ENCODE measurements around the gene CITED4. TPM values are rescaled to one million over a fixed set of nuclear protein-coding genes. Genes with fewer than 3 reads are reported as not detected.
A peak's percentile ranks its signal among the peaks of the same experiment; 100 is the strongest.
"Not testable (repeated sequence)": the region's sequence is repeated elsewhere in the genome, so short reads cannot be mapped to it uniquely, and the experiment has no call there.

CITED4 gene
- total RNA-seq, 1 donor from 2014 or later = 14.2 TPM

DNA sequence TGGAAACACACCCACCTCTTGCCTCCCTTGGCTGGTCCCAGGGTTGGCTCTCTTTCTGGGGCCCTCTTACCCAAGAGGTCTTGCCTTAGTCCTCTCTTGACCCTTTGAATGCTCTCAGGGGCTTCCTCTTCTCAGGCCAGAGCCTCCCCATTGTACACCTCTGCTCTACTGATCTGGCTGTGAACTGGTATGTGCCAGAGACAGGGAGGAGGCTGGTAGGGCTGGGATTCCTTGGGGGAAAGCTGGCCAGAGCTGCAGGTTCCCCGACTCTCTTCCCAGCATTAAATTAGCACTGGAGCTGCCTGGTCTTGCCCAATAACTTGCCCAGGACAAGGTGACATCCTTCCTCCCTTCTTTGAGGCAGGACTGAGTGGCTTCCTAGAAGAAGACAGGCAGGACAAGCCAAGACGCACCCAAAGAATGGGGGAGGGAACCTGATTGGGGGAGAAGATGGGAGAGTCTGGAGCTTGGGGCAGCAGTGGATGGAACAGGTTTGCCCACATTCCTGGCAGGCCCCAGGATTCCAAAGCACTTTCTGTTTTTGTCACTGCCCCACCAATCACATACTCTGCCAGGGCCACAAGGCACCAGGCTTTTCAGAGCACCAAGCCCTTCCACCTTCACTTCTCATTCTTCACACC, 37.2 kb upstream of the CITED4 start:
- peaks cover 37% of the 10 kb centered on the region for H3K4me1 Mint-ChIP-seq
- no peak overlapping the region for H3K4me3 Mint-ChIP-seq
- TF ChIP-seq, protein P1, sequence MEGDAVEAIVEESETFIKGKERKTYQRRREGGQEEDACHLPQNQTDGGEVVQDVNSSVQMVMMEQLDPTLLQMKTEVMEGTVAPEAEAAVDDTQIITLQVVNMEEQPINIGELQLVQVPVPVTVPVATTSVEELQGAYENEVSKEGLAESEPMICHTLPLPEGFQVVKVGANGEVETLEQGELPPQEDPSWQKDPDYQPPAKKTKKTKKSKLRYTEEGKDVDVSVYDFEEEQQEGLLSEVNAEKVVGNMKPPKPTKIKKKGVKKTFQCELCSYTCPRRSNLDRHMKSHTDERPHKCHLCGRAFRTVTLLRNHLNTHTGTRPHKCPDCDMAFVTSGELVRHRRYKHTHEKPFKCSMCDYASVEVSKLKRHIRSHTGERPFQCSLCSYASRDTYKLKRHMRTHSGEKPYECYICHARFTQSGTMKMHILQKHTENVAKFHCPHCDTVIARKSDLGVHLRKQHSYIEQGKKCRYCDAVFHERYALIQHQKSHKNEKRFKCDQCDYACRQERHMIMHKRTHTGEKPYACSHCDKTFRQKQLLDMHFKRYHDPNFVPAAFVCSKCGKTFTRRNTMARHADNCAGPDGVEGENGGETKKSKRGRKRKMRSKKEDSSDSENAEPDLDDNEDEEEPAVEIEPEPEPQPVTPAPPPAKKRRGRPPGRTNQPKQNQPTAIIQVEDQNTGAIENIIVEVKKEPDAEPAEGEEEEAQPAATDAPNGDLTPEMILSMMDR (IDR thresholded peaks at IDR 0.05; ENCODE audit: unreplicated experiment) = no peak
- peak overlapping the region; percentile 88 for H3K27ac Mint-ChIP-seq
- peaks cover 11% of the 10 kb centered on the region for H3K9me3 Mint-ChIP-seq
- no peak for DNase-seq (ENCODE audit: low spot score in 2 of 2, unreplicated experiment in 2 of 2)
- H3K36me3 Mint-ChIP-seq = peaks cover 8% of the 10 kb centered on the region
- no peaks in the 10 kb centered on the region for H3K27me3 Mint-ChIP-seq (ENCODE audit: low read depth)

- no peak for DNase-seq (ENCODE audit: low spot score in 2 of 2, unreplicated experiment in 2 of 2)
- peak overlapping the region; percentile 81 for H3K27ac Mint-ChIP-seq
Observed at GRCh38 chr1:40898431-40898901, 36.3 kb upstream of the CITED4 start.

DNA sequence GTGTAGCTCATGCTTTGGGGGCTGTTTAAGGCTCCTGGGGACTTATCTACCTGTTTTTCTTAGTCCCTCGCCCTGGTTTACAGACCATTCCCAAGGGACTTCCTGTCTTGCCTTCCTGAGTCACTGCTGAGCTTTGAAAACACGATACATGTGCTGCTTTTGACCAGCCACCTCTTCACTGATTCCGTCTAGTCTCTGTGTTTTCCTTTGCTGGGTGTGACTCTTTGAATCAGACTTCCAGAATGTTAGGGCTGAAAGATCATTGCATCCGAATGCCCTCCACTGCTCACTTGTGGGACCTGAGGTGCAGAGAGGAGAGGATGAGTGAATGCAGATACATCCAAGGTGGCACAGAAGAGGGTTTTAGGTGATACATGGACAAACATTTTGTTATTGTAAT, 35.4 kb upstream of the CITED4 start:
- TF ChIP-seq, protein P1 (IDR thresholded peaks at IDR 0.05; ENCODE audit: unreplicated experiment) = no peak
- peaks cover 32% of the 10 kb centered on the region for H3K4me1 Mint-ChIP-seq
- no peak overlapping the region for H3K4me3 Mint-ChIP-seq
- peaks cover 8% of the 10 kb centered on the region for H3K36me3 Mint-ChIP-seq
- H3K27me3 Mint-ChIP-seq (ENCODE audit: low read depth) = no peaks in the 10 kb centered on the region
- H3K9me3 Mint-ChIP-seq = peaks cover 23% of the 10 kb centered on the region
- H3K27ac Mint-ChIP-seq = peak overlapping the region; percentile 74
- DNase-seq (ENCODE audit: low spot score in 2 of 2, unreplicated experiment in 2 of 2) = no peak

More at GRCh38 chr1:40898431-40898901, 36.3 kb upstream of the CITED4 start:
- no peaks in the 10 kb centered on the region for H3K27me3 Mint-ChIP-seq (ENCODE audit: low read depth)
- H3K9me3 Mint-ChIP-seq = peaks cover 20% of the 10 kb centered on the region
- peaks cover 37% of the 10 kb centered on the region for H3K4me1 Mint-ChIP-seq
- H3K4me3 Mint-ChIP-seq = no peak overlapping the region
- H3K36me3 Mint-ChIP-seq = peaks cover 8% of the 10 kb centered on the region
- TF ChIP-seq, protein P1 (IDR thresholded peaks at IDR 0.05; ENCODE audit: unreplicated experiment) = no peak

- H3K4me1 Mint-ChIP-seq = peaks cover 23% of the 10 kb centered on the region
- no peaks in the 10 kb centered on the region for H3K27me3 Mint-ChIP-seq (ENCODE audit: low read depth)
- peaks cover 8% of the 10 kb centered on the region for H3K36me3 Mint-ChIP-seq
- TF ChIP-seq, protein P1 (IDR thresholded peaks at IDR 0.05; ENCODE audit: unreplicated experiment) = no peak
- no peak overlapping the region for H3K27ac Mint-ChIP-seq
- peaks cover 23% of the 10 kb centered on the region for H3K9me3 Mint-ChIP-seq
- no peak for DNase-seq (ENCODE audit: low spot score in 2 of 2, unreplicated experiment in 2 of 2)
- H3K4me3 Mint-ChIP-seq = no peak overlapping the region
Observed at GRCh38 chr1:40896482-40896881, 34.3 kb upstream of the CITED4 start.

DNA sequence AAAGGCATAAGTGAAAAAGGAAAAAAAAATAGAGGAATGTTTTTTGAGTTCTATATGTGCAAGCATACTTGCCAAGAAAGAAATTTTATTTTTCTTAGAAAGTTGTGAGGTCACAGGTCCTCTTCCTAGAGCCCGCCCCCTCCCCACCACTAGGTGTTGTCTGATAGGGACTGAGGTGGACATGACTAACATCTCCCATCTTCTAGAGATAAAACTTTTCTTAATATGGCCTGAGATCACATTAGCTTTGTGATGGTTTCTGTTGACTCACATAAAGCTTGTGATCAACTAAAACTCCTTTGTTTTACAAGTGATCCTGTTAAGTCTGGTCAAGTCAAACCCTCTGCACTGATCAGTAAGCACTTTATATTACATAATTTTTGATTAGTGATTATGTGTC, 33.4 kb upstream of the CITED4 start:
- H3K36me3 Mint-ChIP-seq = peaks cover 8% of the 10 kb centered on the region
- H3K9me3 Mint-ChIP-seq = peaks cover 23% of the 10 kb centered on the region
- peaks cover 23% of the 10 kb centered on the region for H3K4me1 Mint-ChIP-seq
- no peak for DNase-seq (ENCODE audit: low spot score in 2 of 2, unreplicated experiment in 2 of 2)
- H3K27ac Mint-ChIP-seq = no peak overlapping the region
- no peak overlapping the region for H3K4me3 Mint-ChIP-seq
- H3K27me3 Mint-ChIP-seq (ENCODE audit: low read depth) = no peaks in the 10 kb centered on the region
- TF ChIP-seq, protein P1 (IDR thresholded peaks at IDR 0.05; ENCODE audit: unreplicated experiment) = no peak

GRCh38 chr1:40894858-40895257, 32.7 kb upstream of the CITED4 start:
- H3K4me3 Mint-ChIP-seq; H3K36me3 Mint-ChIP-seq; H3K27ac Mint-ChIP-seq; DNase-seq (ENCODE audit: low spot score in 2 of 2, unreplicated experiment in 2 of 2); H3K27me3 Mint-ChIP-seq (ENCODE audit: low read depth): not testable (repeated sequence)
- H3K4me1 Mint-ChIP-seq = peaks cover 22% of the 10 kb centered on the region
- H3K9me3 Mint-ChIP-seq = peaks cover 23% of the 10 kb centered on the region

Measured in mesothelial cell of epicardium (in vitro differentiated cells).